Mesenchymal stem cell (in vitro differentiated cells and primary cell): ENCODE results near the gene SMNDC1.

Source experiments
- DNase-seq: peaks from one replicate; pipeline ENCODE4 v3.0.0-alpha.2; 2013
- H2AFZ ChIP-seq: one replicate; pipeline ENCODE4 v1.6.1; 2013; ENCODE audit warnings: low read depth, mild to moderate bottlenecking, control low read depth, inconsistent platforms, low read length, moderate library complexity
- H2AK5ac ChIP-seq: 2 replicates; pipeline ENCODE4 v1.6.1; 2013; ENCODE audit warnings: low read length, moderate library complexity, mild to moderate bottlenecking, inconsistent platforms; ENCODE audit not compliant: severe bottlenecking
- H2BK120ac ChIP-seq: one replicate; pipeline ENCODE4 v1.6.1; 2013; ENCODE audit warnings: low read depth, mild to moderate bottlenecking, inconsistent platforms, low read length, moderate library complexity
- H2BK12ac ChIP-seq, 2 experiments: one replicate each; pipeline ENCODE4 v1.6.1; 2013; ENCODE audit warnings: inconsistent platforms in 2 of 2, low read length in 2 of 2, mild to moderate bottlenecking in 2 of 2, moderate library complexity in 2 of 2, control low read depth in 1 of 2
- H2BK15ac ChIP-seq: one replicate; pipeline ENCODE4 v1.6.1; 2013; ENCODE audit warnings: mild to moderate bottlenecking, low read depth, inconsistent platforms; ENCODE audit not compliant: poor library complexity, severe bottlenecking
- H2BK5ac ChIP-seq: 2 replicates; pipeline ENCODE4 v1.6.1; 2013; ENCODE audit warnings: low read depth, mild to moderate bottlenecking, low read length, control low read depth, inconsistent platforms; ENCODE audit not compliant: poor library complexity, severe bottlenecking
- H3K14ac ChIP-seq, 2 experiments: one replicate each; pipeline ENCODE4 v1.6.1; 2013; ENCODE audit warnings: inconsistent platforms in 2 of 2, low read length in 2 of 2, control low read depth in 1 of 2, mild to moderate bottlenecking in 1 of 2, moderate library complexity in 1 of 2
- H3K18ac ChIP-seq, 2 experiments: one replicate each; pipeline ENCODE4 v1.6.1; 2013; ENCODE audit warnings: inconsistent platforms in 2 of 2, low read length in 2 of 2, control low read depth in 1 of 2, low read depth in 1 of 2, mild to moderate bottlenecking in 1 of 2
- H3K23ac ChIP-seq, 2 experiments: one replicate each; pipeline ENCODE4 v1.6.1; 2013; ENCODE audit warnings: inconsistent platforms in 2 of 2, low read length in 2 of 2, mild to moderate bottlenecking in 2 of 2, moderate library complexity in 2 of 2, control low read depth in 1 of 2
- H3K27ac ChIP-seq: 2 replicates; pipeline ENCODE4 v1.5.1; 2013; ENCODE audit warnings: mild to moderate bottlenecking, moderate library complexity, low read length, control low read depth, inconsistent platforms; ENCODE audit not compliant: poor library complexity, severe bottlenecking
- H3K27me3 ChIP-seq, 2 experiments: 2 replicates each; pipeline versions ENCODE4 v1.6.1 to v1.7.0; 2013; ENCODE audit warnings: low read length in 2 of 2, mild to moderate bottlenecking in 2 of 2, moderate library complexity in 2 of 2, control low read depth in 1 of 2, inconsistent platforms in 1 of 2; ENCODE audit not compliant: control insufficient read depth in 1 of 2, insufficient read depth in 1 of 2
- H3K36me3 ChIP-seq, 2 experiments: 2 replicates each; pipeline versions ENCODE4 v1.6.1 to v1.7.0; 2013; ENCODE audit warnings: low read length in 2 of 2, control low read depth in 1 of 2, inconsistent platforms in 1 of 2, low read depth in 1 of 2, mild to moderate bottlenecking in 1 of 2; ENCODE audit not compliant: insufficient read depth in 2 of 2, control insufficient read depth in 1 of 2
- H3K4ac ChIP-seq, 2 experiments: one replicate each; pipeline ENCODE4 v1.6.1; 2013; ENCODE audit warnings: inconsistent platforms in 2 of 2, low read length in 2 of 2, mild to moderate bottlenecking in 2 of 2, moderate library complexity in 2 of 2, control low read depth in 1 of 2, low read depth in 1 of 2
- H3K4me1 ChIP-seq: 2 replicates; pipeline ENCODE4 v1.6.1; 2013; ENCODE audit warnings: low read depth, low read length, control low read depth; ENCODE audit not compliant: control insufficient read depth, insufficient read depth
- H3K4me2 ChIP-seq: 2 replicates; pipeline ENCODE4 v1.6.1; 2013; ENCODE audit warnings: low read length, mild to moderate bottlenecking, inconsistent platforms; ENCODE audit not compliant: poor library complexity, severe bottlenecking
- H3K4me3 ChIP-seq, 2 experiments: 2 replicates each; pipeline versions ENCODE4 v1.5.1 to v1.7.0; 2013; ENCODE audit warnings: low read length in 2 of 2, mild to moderate bottlenecking in 2 of 2, control low read depth in 1 of 2, low read depth in 1 of 2; ENCODE audit not compliant: insufficient read depth in 1 of 2
- H3K79me1 ChIP-seq: replicated peaks from 2 replicates; pipeline ENCODE4 v1.6.1; 2013; ENCODE audit warnings: mild to moderate bottlenecking, control low read depth, low read length, inconsistent platforms; ENCODE audit not compliant: poor library complexity, severe bottlenecking
- H3K9ac ChIP-seq: 2 replicates; pipeline ENCODE4 v1.7.0; 2013; ENCODE audit warnings: mild to moderate bottlenecking, low read length, moderate library complexity
- H3K9me3 ChIP-seq: 2 replicates; pipeline ENCODE4 v1.7.0; 2013; ENCODE audit warnings: mild to moderate bottlenecking, low read length; ENCODE audit not compliant: control insufficient read depth
- H4K8ac ChIP-seq: one replicate; pipeline ENCODE4 v1.6.1; 2013; ENCODE audit warnings: inconsistent platforms, mild to moderate bottlenecking, low read length, moderate library complexity
- H4K91ac ChIP-seq: one replicate; pipeline ENCODE4 v1.6.1; 2013; ENCODE audit warnings: mild to moderate bottlenecking, low read length, inconsistent platforms
- WGBS: methylation state at CpG from one replicate; pipeline ENCODE4 v1.1.7; 2013; ENCODE audit warnings: mixed read lengths; 5-methylcytosine and 5-hydroxymethylcytosine counted together

The SMNDC1 gene

DNA sequence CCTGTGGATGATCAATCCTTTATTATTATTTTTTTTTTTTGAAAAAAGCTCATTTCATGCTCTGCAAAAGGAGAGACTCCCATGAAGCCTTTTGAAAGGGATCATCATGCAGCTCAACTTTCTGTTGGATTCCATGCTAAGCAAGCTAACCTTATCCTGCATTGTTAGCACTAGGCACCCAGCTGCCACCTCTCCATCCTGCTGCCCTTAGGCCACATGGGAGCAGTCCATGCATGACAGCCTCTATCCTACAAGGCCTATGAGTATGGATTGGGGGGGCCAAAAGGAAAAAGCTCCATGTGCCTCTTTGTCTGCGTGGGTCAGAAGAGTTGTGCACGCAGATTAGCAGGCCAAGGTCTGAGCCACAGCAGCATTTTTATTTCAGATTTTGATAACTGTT is 19.2 kb downstream of the SMNDC1 start:
- Histone ChIP-seq H2AFZ (no peak overlapping the region), H3K23ac (no peak overlapping the region), H2BK120ac (no peak overlapping the region), H3K14ac (no peak overlapping the region), H2AK5ac (no peak overlapping the region), H3K4ac (no peak overlapping the region), H3K27me3 (no peaks in the 10 kb centered on the region), H3K27ac (no peak overlapping the region), H2BK12ac (no peak overlapping the region), H2BK5ac (no peak overlapping the region), H3K9ac (no peak overlapping the region), H4K91ac (no peak overlapping the region), H3K18ac (no peak overlapping the region), H3K79me1 (peaks cover 2% of the 10 kb centered on the region), H3K9me3 (no peaks in the 10 kb centered on the region), H3K4me3 (no peak overlapping the region), H3K4me1 (no peaks in the 10 kb centered on the region), H3K4me2 (no peak overlapping the region), H3K36me3 (peaks cover 6 to 63% of the 10 kb centered on the region in 2 experiments), H4K8ac (peak overlapping the region; percentile 5), H2BK15ac (no peak overlapping the region)
- 94% methylated on average over 2 of the region's 2 CpGs for WGBS
- no peak for DNase-seq

DNA sequence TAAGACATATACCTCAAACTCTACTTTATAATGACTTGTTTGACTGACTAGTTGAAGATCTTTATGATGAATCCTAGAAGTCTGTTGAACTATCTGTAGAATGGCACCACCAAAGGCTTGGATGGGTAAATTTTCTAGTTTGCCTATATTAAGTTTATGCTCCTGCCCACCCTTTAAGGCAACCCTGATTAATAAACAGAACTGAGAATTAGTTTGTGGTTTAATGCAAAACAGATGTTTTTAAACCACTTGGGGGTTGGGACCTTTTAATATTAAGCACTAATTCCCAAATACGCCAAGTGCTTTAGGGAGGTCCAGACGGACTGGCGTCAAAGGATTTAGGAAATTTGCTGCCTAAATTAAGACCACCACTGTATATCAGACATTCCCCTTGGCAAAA is 20.5 kb downstream of the SMNDC1 start:
- no peak overlapping the region for H2BK12ac ChIP-seq
- no peak overlapping the region for H3K4ac ChIP-seq
- no peak overlapping the region for H4K91ac ChIP-seq
- H3K27me3 ChIP-seq: no peaks in the 10 kb centered on the region
- DNase-seq: no peak
- H3K4me1 ChIP-seq: no peaks in the 10 kb centered on the region
- WGBS: 98% methylated on average over 3 of the region's 3 CpGs
- H2AK5ac ChIP-seq: no peak overlapping the region
- H3K14ac ChIP-seq: no peak overlapping the region
- no peaks in the 10 kb centered on the region for H3K9me3 ChIP-seq
- peaks cover 2% of the 10 kb centered on the region for H3K79me1 ChIP-seq
- H3K18ac ChIP-seq: no peak overlapping the region
- no peak overlapping the region for H2BK15ac ChIP-seq
- no peak overlapping the region for H2AFZ ChIP-seq
- no peak overlapping the region for H3K23ac ChIP-seq
- no peak overlapping the region for H2BK5ac ChIP-seq
- H3K36me3 ChIP-seq: peaks cover 6 to 55% of the 10 kb centered on the region in 2 experiments
- no peak overlapping the region for H3K4me2 ChIP-seq
- no peak overlapping the region for H4K8ac ChIP-seq
- no peak overlapping the region for H3K4me3 ChIP-seq
- no peak overlapping the region for H3K9ac ChIP-seq
- H3K27ac ChIP-seq: no peak overlapping the region
- no peak overlapping the region for H2BK120ac ChIP-seq

DNA sequence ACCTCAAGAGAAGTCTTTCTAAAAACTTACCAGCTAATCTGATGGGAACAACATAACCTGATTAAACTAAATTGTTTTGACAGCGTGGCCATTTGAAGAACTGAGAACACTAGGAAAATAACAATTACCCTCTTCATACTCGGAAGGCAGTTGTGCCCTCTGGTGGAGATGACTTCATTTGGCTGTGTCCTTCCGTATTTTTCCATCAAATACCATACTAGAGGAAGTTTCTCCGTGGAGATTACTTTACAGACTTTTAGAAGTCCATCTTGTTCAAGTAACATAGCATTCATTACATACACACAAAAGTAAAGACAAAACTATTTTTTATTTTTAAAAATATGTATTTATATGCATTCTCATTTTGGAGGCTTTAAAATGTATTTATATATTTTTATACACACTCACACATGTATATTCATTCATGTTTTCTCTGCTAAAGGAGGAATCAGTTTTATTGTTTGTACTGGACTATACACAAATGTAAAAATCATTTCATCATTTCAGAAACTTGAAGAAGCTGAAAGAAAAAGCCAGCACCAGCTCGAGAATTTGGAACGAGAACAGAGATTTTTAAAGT is 25.2 kb downstream of the SMNDC1 start:
- H2BK5ac ChIP-seq: no peak overlapping the region
- H3K4ac ChIP-seq: no peak overlapping the region
- peak; percentile 67 for DNase-seq
- H2BK15ac ChIP-seq: no peak overlapping the region
- 51% methylated on average over 5 of the region's 6 CpGs for WGBS
- no peak overlapping the region for H3K18ac ChIP-seq
- no peak overlapping the region for H2BK12ac ChIP-seq
- H3K27me3 ChIP-seq: no peaks in the 10 kb centered on the region
- no peak overlapping the region for H2BK120ac ChIP-seq
- no peaks in the 10 kb centered on the region for H3K9me3 ChIP-seq
- H2AFZ ChIP-seq: no peak overlapping the region
- no peak overlapping the region for H3K4me3 ChIP-seq
- H4K8ac ChIP-seq: no peak overlapping the region
- H3K4me2 ChIP-seq: no peak overlapping the region
- no peak overlapping the region for H3K27ac ChIP-seq
- no peak overlapping the region for H4K91ac ChIP-seq
- no peak overlapping the region for H3K14ac ChIP-seq
- no peaks in the 10 kb centered on the region for H3K4me1 ChIP-seq
- peaks cover 0 to 8% of the 10 kb centered on the region in 2 experiments for H3K36me3 ChIP-seq
- peaks cover 4% of the 10 kb centered on the region for H3K79me1 ChIP-seq
- no peak overlapping the region for H3K23ac ChIP-seq
- H2AK5ac ChIP-seq: no peak overlapping the region
- peak overlapping the region; percentile 76 for H3K9ac ChIP-seq

DNA sequence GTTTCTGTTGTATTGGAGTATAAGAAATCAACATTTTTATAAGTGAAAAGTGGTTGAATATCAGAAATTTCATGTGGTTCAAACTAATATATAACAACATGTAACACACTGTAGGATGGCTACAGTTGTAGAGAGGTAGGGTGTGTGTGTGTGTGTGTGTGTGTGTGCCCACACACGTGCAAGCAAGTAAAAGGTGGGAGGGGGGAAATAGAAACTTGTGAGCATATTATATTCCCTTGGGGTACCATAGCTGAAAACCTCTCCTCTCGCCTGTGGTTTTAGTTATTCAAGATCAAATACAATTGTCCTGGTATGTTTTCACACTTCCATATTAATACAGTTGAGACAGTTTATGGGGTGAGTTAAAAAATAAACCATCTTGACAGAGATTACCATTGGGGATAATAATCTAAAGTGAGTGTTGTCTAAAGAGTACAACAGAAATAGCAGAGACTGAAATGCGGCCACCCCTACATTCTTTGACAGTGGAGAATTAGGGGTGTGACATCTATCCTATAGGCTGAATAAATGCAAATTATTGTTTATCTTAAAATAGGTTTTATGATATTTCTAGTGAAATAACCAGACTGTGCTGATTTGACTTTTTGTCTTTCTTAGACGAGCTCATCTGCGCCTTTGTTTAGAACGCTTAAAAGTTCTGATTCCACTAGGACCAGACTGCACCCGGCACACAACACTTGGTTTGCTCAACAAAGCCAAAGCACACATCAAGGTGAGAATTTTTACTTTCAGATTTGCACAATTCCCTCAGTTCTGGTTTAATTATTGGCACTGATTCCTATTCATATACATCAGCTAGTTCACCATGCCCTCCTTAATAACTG is 25.9 kb downstream of the SMNDC1 start:
- Histone ChIP-seq H3K4me2 (no peak overlapping the region), H2AFZ (no peak overlapping the region), H3K9me3 (no peaks in the 10 kb centered on the region), H2BK5ac (no peak overlapping the region), H3K18ac (no peak overlapping the region), H4K8ac (no peak overlapping the region), H3K4me1 (no peaks in the 10 kb centered on the region), H3K9ac (peak overlapping the region; percentile 76), H3K27ac (no peak overlapping the region), H3K36me3 (peaks cover 0 to 4% of the 10 kb centered on the region in 2 experiments), H3K27me3 (no peaks in the 10 kb centered on the region), H4K91ac (no peak overlapping the region), H3K4ac (no peak overlapping the region), H3K23ac (no peak overlapping the region), H2AK5ac (no peak overlapping the region), H3K14ac (no peak overlapping the region), H2BK120ac (no peak overlapping the region), H2BK15ac (no peak overlapping the region), H3K79me1 (peaks cover 4% of the 10 kb centered on the region), H3K4me3 (no peak overlapping the region), H2BK12ac (no peak overlapping the region)
- no peak for DNase-seq
- WGBS: 93% methylated on average over 5 of the region's 7 CpGs
